VCaP (cell line): ENCODE measurements around the gene PPP1R14C.
"Not testable (repeated sequence)": the region's sequence is repeated elsewhere in the genome, so short reads cannot be mapped to it uniquely, and the experiment has no call there.

Experiments
- H3K27ac ChIP-seq: fragments of 450-650 bp; 2 replicates; pipeline ENCODE4 v1.5.1; 2017
- TF ChIP-seq, protein P1 (sequence below): fragments of 450-650 bp; conservative IDR thresholded peaks from 2 replicates; pipeline ENCODE4 v1.5.1; 2017; ENCODE audit warnings: mild to moderate bottlenecking, moderate library complexity

The PPP1R14C gene

GRCh38 chr6:150124235-150124634 lies 18.6 kb upstream of the PPP1R14C start:
- TF ChIP-seq, protein P1, sequence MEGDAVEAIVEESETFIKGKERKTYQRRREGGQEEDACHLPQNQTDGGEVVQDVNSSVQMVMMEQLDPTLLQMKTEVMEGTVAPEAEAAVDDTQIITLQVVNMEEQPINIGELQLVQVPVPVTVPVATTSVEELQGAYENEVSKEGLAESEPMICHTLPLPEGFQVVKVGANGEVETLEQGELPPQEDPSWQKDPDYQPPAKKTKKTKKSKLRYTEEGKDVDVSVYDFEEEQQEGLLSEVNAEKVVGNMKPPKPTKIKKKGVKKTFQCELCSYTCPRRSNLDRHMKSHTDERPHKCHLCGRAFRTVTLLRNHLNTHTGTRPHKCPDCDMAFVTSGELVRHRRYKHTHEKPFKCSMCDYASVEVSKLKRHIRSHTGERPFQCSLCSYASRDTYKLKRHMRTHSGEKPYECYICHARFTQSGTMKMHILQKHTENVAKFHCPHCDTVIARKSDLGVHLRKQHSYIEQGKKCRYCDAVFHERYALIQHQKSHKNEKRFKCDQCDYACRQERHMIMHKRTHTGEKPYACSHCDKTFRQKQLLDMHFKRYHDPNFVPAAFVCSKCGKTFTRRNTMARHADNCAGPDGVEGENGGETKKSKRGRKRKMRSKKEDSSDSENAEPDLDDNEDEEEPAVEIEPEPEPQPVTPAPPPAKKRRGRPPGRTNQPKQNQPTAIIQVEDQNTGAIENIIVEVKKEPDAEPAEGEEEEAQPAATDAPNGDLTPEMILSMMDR, result no peak
- no peak overlapping the region for H3K27ac ChIP-seq

- H3K27ac ChIP-seq, result no peak overlapping the region
- TF ChIP-seq, protein P1, result no peak
These were observed 16.1 kb upstream of the PPP1R14C start for GRCh38 chr6:150126641-150127291.

GRCh38 chr6:150128425-150128824 lies 14.4 kb upstream of the PPP1R14C start:
- no peak overlapping the region for H3K27ac ChIP-seq
- TF ChIP-seq, protein P1, result no peak

DNA sequence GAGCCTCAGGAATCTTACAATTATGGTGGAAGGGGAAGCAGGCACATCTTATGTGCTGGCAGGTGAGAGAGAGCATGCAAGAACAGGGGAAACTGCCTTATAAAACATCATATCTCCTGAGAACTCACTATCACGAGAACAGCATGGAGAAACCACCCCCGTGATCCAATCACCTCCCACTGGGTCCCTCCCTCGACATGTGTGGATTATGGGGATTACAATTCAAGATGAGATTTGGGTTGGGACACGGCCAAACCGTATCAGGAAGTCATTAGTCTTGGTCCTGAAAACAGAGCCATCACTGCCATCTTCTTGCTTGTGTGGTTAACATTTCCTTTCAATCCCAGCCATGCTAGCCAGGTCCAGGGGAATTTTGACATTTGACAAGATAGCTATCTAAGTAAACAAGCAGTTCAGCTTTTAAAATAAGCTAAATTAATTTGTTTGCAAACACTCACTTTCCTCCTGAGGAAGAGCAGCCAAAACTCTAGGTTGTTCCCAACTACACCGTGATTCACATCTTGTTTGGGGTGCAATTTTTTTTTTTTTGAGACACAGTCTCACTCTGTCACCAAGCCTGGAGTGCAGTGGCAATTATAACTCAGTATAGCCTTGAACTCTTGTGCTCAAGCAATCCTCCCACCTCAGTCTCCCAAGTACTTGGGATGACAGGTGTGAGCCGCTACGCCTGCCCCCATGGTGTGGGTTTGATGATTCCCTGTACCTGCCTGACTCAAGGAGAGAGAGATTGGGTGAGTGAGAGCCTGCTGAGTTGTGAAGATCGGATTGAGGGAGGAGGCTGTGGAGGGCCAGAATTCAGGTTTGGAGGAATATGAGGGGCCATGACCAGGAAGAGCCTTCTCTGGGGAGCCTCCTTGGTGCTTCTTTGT lies 13.0 kb upstream of the PPP1R14C start:
- peak overlapping the region; percentile 32 for H3K27ac ChIP-seq
- TF ChIP-seq, protein P1, result no peak

DNA sequence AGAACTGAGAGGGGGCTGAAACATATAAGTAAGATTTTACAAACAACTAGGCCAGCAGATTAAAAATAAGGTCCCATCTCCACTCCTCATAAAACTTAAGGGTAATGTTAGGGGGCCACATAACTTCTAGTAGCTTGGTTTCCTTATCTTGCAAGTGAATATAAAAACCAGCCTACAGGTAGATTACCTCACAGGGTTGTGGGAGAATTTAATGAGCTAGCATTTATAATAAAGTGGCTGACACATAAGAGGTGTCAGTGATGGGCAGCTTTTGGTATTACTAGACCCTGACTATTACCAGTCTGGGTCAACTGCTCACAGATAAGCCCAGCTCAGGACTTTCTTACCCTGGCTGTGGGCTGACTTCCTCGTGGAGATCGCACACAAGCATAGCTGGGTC lies 9.2 kb upstream of the PPP1R14C start:
- TF ChIP-seq, protein P1, result no peak
- H3K27ac ChIP-seq, result no peak overlapping the region

DNA sequence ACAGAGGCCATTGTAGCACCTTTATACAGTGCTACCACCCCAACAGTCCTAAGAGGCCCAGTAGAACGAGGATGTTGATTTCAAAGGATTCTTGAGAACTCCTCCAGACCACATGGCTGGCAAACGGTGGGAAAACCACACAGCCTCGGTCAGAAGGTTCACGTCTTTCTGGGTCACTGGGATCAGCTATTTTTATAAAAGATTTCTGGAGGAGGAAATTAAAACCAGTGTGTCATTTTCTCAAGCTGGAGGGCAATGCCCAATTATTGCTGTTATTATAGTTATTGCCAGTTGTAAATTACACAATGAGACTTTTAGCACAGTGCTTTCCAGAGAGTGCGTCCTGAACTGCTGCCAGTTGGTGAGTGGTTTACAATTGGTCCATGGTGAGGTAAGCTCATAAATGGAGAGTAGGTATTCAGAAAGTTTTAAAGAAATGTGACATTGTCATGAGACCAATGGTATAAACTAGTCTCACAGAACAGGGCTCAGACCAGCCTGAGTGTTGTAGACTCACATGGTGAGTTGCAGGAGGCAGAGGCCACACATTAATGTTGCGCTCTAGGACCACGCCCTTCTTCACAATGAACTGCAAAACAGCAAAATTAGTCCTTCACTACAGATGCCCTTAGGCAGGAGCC lies 8.4 kb upstream of the PPP1R14C start:
- TF ChIP-seq, protein P1, result no peak
- H3K27ac ChIP-seq, result no peak overlapping the region

GRCh38 chr6:150137711-150138110 lies 5.1 kb upstream of the PPP1R14C start:
- not testable (repeated sequence) for H3K27ac ChIP-seq
